ENCODE measurements around the gene SESN3.

The SESN3 gene

GRCh38 chr11:95248666-95249467 lies 17.9 kb upstream of the SESN3 start:
- no peak for DNase-seq

- no peak for DNase-seq
Measured at GRCh38 chr11:95247883-95248282, 16.9 kb upstream of the SESN3 start.

GRCh38 chr11:95247127-95247684 lies 16.2 kb upstream of the SESN3 start:
- DNase-seq = no peak

GRCh38 chr11:95245581-95245980 lies 14.6 kb upstream of the SESN3 start:
- DNase-seq = no peak

- peak; percentile 6 for DNase-seq
Measured at GRCh38 chr11:95245038-95245437, 14.0 kb upstream of the SESN3 start.

GRCh38 chr11:95243673-95244072 lies 12.7 kb upstream of the SESN3 start:
- DNase-seq = no peak

GRCh38 chr11:95242845-95243605 lies 12.0 kb upstream of the SESN3 start:
- no peak for DNase-seq

- DNase-seq = no peak
Measured at GRCh38 chr11:95242091-95242844, 11.3 kb upstream of the SESN3 start.

- no peak for DNase-seq
Measured at GRCh38 chr11:95241681-95242081, 10.7 kb upstream of the SESN3 start.

- no peak for DNase-seq
Measured at GRCh38 chr11:95239871-95240649, 9.1 kb upstream of the SESN3 start.

GRCh38 chr11:95232666-95233065 lies 1.7 kb upstream of the SESN3 start:
- no peak for DNase-seq

GRCh38 chr11:95231881-95232605 lies 1.0 kb upstream of the SESN3 start:
- peak; percentile 76 for DNase-seq

GRCh38 chr11:95230810-95231126 lies 234 bp downstream of the SESN3 start:
- no peak for DNase-seq

GRCh38 chr11:95229993-95230809 lies 801 bp downstream of the SESN3 start:
- DNase-seq = peak; percentile 42

GRCh38 chr11:95229199-95229992 lies 1.6 kb downstream of the SESN3 start:
- no peak for DNase-seq

- no peak for DNase-seq
Measured at GRCh38 chr11:95228081-95228749, 2.8 kb downstream of the SESN3 start.

GRCh38 chr11:95227060-95227459 lies 3.9 kb downstream of the SESN3 start:
- peak; percentile 50 for DNase-seq

- DNase-seq = no peak
Measured at GRCh38 chr11:95222817-95223216, 8.2 kb downstream of the SESN3 start.

GRCh38 chr11:95219599-95219998 lies 11.4 kb downstream of the SESN3 start:
- no peak for DNase-seq

All from stimulated activated CD4-positive, alpha-beta T cell treated with anti-CD3 and anti-CD28 coated beads, Interleukin-15, amount 100 ng/mL, for 24 hours (primary cell).